Lower leg skin (tissue), 4 donors: ENCODE results near the gene MYO1E. TPM values are rescaled to one million over a fixed set of nuclear protein-coding genes. Genes with fewer than 3 reads are reported as not detected.
"Not testable (repeated sequence)": the region's sequence is repeated elsewhere in the genome, so short reads cannot be mapped to it uniquely, and the experiment has no call there.

Experiments used
- DNase-seq, 2 donors: peaks; one replicate each; pipeline ENCODE4 v3.0.0-alpha.2; 2019; ENCODE audit warnings: low spot score in 2 of 2
- H3K4me3 ChIP-seq: fragments of 200-600 bp; sonication (generic); 2 replicates; pipeline ENCODE4 v1.5.1; 2017; ENCODE audit warnings: mild to moderate bottlenecking, low read depth; ENCODE audit not compliant: poor library complexity, severe bottlenecking
- CTCF ChIP-seq, 3 donors: fragments of 450-650 bp; IDR thresholded peaks; one replicate each; pipeline ENCODE4 v1.5.1; 2016; ENCODE audit warnings: antibody characterized with exemption in 3 of 3, mild to moderate bottlenecking in 3 of 3, moderate library complexity in 2 of 3
- POLR2A ChIP-seq, 2 donors: fragments of 450-650 bp; IDR thresholded peaks; one replicate each; pipeline ENCODE4 v1.6.1; 2016 to 2017; ENCODE audit warnings: antibody characterized with exemption in 2 of 2, mild to moderate bottlenecking in 1 of 2, moderate library complexity in 1 of 2
- WGBS, 2 donors: methylation state at CpG; one replicate each; pipeline ENCODE4 v1.1.5; 2018; 5-methylcytosine and 5-hydroxymethylcytosine counted together
- intact Hi-C: fragments of 100-400 bp; cut with DNase I; formaldehyde crosslinking; loops from one replicate; pipeline ENCODE4 v1.15.0; 2023; ENCODE audit warnings: low total_unique reads
- total RNA-seq, 4 donors: library from RNA; depleted of rRNA; stranded (reverse); fragments of >200 nt; gene quantifications; one replicate each; pipeline ENCODE4 v1.1.0, GENCODE V29; 2016

MYO1E gene
- total RNA-seq, 4 donors from 2014 or later = 134 to 218 (median 183) TPM

- peak; percentile 55 to 81 for DNase-seq
- 51 to 54% methylated on average over 7 of the region's 7 CpGs for WGBS, 2 donors
- H3K4me3 ChIP-seq = no peak overlapping the region
- intact Hi-C loops = loop anchor here (2.0 kb wide), 1 partner anchor 33 kb away; no protein-coding TSS in a partner anchor
- TF ChIP-seq CTCF (IDR thresholded peaks at IDR 0.05) (no peak), POLR2A (IDR thresholded peaks at IDR 0.05) (no peak)
These were observed 88.8 kb downstream of the MYO1E start for GRCh38 chr15:59283717-59284391.

GRCh38 chr15:59282515-59283337 lies 89.9 kb downstream of the MYO1E start:
- intact Hi-C loops = loop anchor here (2.0 kb wide), 1 partner anchor 34 kb away; no protein-coding TSS in a partner anchor
- DNase-seq = peak in 1 of 2 donors; percentile 69
- WGBS, 2 donors = 94 to 96% methylated on average over 13 to 14 of the region's 14 CpGs
- no peak overlapping the region for H3K4me3 ChIP-seq
- no peak for TF ChIP-seq CTCF (IDR thresholded peaks at IDR 0.05)
- TF ChIP-seq POLR2A (IDR thresholded peaks at IDR 0.05) = no peak

- intact Hi-C loops = loop anchor here (2.0 kb wide), 1 partner anchor 35 kb away; no protein-coding TSS in a partner anchor
- WGBS, 2 donors = 97 to 98% methylated on average over 5 of the region's 5 CpGs
- peak in 1 of 2 donors; percentile 53 for DNase-seq
- no peak overlapping the region for H3K4me3 ChIP-seq
- no peak for TF ChIP-seq POLR2A (IDR thresholded peaks at IDR 0.05)
- no peak for TF ChIP-seq CTCF (IDR thresholded peaks at IDR 0.05)
These were observed 91.0 kb downstream of the MYO1E start for GRCh38 chr15:59281699-59282098.

- no peak overlapping the region for H3K4me3 ChIP-seq
- WGBS, 2 donors = 88 to 92% methylated on average over 5 of the region's 5 CpGs
- TF ChIP-seq POLR2A (IDR thresholded peaks at IDR 0.05) (no peak), CTCF (IDR thresholded peaks at IDR 0.05) (no peak)
- intact Hi-C loops = no loop called here
- DNase-seq = peak in 1 of 2 donors; percentile 10
These were observed 91.8 kb downstream of the MYO1E start for GRCh38 chr15:59280855-59281254.

- H3K4me3 ChIP-seq, intact Hi-C loops: not testable (repeated sequence)
- 82 to 85% methylated on average over 6 of the region's 6 CpGs for WGBS, 2 donors
- peak in 1 of 2 donors; percentile 5 for DNase-seq
These were observed 92.4 kb downstream of the MYO1E start for GRCh38 chr15:59280292-59280691.

- H3K4me3 ChIP-seq = no peak overlapping the region
- WGBS, 2 donors = 93 to 94% methylated on average over 5 of the region's 5 CpGs
- TF ChIP-seq POLR2A (IDR thresholded peaks at IDR 0.05) (no peak), CTCF (IDR thresholded peaks at IDR 0.05) (no peak)
- intact Hi-C loops = no loop called here
- DNase-seq = peak in 1 of 2 donors; percentile 36
These were observed 93.6 kb downstream of the MYO1E start for GRCh38 chr15:59279023-59279422.
